ENCODE results near the gene HIKESHI.
"Not testable (repeated sequence)": the region's sequence is repeated elsewhere in the genome, so short reads cannot be mapped to it uniquely, and the experiment has no call there.

HIKESHI gene

GRCh38 chr11:86302092-86302793 lies at the start of gene HIKESHI:
Gene HIKESHI, plus strand, starts transcription at chr11:86302240. Its CDS starts 209 bp downstream, at chr11:86302449.
- peak; percentile 94 for DNase-seq

DNA sequence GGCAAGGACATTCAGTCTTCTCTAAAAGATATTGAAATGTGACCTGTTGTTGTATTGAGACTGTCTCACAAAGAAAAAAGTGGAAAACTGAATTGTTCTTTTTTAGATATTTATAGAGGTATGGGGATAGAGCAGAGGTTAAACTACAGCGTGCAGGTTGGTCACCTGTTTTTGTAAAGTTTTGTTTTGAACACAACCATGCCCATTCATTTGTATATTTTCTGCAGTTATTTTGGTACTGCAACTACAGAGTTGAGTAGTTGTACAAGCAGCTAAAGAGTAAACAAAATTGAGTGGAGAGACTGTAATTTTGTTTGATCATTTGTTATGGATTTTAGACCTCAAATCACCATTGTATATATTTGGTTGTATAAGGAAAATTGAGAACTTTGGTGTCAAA lies 46.1 kb upstream of the HIKESHI start:
- DNase-seq: no peak

GRCh38 chr11:86256608-86257007 lies 45.4 kb upstream of the HIKESHI start:
- no peak for DNase-seq

- DNase-seq: no peak
These were observed 44.6 kb upstream of the HIKESHI start for GRCh38 chr11:86257446-86257845.

- no peak for DNase-seq
These were observed 42.3 kb upstream of the HIKESHI start for GRCh38 chr11:86259730-86260129.

DNA sequence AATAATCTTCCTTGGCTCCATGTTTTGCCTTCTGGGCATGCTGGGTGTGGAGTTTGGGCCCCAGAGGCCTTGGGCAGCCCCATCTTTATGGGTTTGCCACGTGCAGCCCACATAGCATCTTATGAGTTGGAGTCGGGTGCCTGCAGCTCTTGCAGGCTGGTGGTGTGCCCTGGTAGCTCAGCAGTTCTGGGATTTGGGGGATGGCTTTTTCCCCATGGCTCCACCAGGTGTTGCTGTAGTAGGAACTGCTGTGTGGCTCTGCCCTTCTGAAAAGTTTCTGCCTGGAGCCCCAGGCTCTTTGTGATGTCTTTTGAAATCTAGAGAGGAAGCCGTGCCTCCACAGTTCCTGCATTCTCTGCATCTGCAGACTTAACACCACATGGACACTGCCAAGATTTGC lies 40.7 kb upstream of the HIKESHI start:
- no peak for DNase-seq

GRCh38 chr11:86262387-86262786 lies 39.7 kb upstream of the HIKESHI start:
- no peak for DNase-seq

GRCh38 chr11:86264649-86265048 lies 37.4 kb upstream of the HIKESHI start:
- DNase-seq: no peak

GRCh38 chr11:86265194-86265593 lies 36.8 kb upstream of the HIKESHI start:
- DNase-seq: no peak

GRCh38 chr11:86269645-86270044 lies 32.4 kb upstream of the HIKESHI start:
- DNase-seq: no peak

DNA sequence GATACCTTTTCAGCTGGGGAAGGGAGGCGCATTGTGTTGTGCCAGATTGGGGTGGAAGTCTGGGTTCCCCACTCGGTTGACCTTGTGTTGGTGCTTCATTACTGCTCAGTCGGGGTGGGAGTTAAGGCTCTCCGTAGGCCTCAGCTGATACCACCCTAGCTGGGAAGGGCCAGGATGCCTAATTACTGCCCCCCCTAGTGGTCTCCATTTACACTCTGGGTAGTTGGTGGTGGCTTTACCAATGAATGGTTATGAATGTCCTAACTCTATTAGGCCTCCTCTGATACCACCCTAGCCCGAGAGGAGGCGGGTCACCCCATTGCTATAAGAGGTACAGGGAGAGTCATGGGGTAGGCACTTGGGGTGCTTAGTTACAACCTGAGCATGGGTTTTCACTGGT lies 27.5 kb upstream of the HIKESHI start:
- no peak for DNase-seq

GRCh38 chr11:86274999-86275398 lies 27.0 kb upstream of the HIKESHI start:
- no peak for DNase-seq

GRCh38 chr11:86275493-86276370 lies 26.3 kb upstream of the HIKESHI start:
- no peak for DNase-seq

DNA sequence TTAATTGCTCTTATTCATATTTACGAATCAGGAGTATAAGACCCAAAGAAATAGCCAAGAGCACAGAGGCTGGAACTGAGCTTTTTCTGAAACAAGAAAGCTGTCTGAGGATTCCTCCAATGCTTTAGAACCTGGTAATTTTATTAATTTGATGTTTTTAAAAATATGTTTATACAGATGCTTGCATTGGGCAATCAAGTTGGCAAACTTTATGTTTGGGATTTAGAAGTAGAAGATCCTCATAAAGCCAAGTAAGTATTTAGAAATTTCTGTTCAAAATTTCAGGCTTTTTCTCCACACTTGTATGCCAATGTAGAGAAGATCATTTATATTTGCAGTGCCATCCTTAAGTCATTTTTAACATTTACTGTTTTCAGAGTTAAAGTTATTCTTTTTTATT lies 24.3 kb upstream of the HIKESHI start:
- DNase-seq: no peak

GRCh38 chr11:86278226-86278625 lies 23.8 kb upstream of the HIKESHI start:
- DNase-seq: no peak

GRCh38 chr11:86279747-86280146 lies 22.3 kb upstream of the HIKESHI start:
- DNase-seq: no peak

DNA sequence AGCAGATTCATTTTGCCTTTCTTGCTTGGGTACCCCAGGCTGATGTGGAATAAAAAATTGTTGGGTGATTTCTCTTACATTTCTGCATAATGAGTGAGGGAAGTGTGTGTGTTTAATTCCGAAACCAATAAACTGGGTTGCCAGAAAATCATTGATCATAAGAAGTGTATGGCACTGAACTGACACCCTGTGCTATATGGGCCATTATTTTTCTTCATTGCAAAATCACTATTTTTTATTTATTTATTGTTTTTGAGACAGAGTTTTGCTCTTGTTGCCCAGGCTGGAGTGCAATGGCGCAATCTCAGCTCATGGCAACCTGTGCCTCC lies 14.6 kb upstream of the HIKESHI start:
- DNase-seq: no peak

- no peak for DNase-seq
These were observed 13.1 kb upstream of the HIKESHI start for GRCh38 chr11:86288776-86289507.

GRCh38 chr11:86289508-86290280 lies 12.3 kb upstream of the HIKESHI start:
- DNase-seq: not testable (repeated sequence)

DNA sequence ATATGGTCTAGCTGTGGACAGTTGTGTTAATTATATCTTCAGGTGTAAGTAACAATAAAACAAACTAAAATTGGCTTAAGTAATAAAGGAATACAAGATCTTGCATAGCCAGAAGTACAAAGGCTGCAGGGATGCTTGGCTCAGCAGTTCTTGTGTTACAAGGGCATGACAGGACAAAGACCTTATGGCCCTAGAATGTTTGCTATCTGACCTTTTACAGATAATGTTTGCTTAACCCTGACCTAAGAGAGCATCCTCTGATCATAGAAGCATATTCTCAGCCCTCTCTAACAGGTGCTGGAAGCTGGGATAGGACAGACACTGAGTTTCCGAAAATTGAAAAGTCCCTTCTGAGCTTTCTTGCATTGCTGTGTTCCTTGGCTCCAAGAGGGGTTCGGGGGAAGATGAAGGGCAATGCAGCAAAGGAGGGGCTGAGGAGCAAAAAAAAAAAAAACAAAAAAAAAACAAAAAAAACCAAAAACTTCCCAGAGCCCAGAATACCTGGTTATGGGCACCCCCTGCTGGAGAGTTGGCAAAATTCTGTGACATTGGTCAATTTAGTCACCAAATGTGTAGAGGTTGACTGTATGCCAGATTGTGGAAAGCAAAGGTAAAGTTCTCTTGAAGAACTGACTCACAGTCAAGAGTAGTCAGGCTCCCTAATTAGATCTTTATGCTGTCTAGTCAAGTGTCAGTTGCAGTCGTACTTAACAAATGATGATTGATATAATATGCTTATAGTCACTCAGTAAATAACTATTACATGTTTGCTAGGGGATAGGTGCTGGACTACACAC lies 10.4 kb upstream of the HIKESHI start:
- no peak for DNase-seq

DNA sequence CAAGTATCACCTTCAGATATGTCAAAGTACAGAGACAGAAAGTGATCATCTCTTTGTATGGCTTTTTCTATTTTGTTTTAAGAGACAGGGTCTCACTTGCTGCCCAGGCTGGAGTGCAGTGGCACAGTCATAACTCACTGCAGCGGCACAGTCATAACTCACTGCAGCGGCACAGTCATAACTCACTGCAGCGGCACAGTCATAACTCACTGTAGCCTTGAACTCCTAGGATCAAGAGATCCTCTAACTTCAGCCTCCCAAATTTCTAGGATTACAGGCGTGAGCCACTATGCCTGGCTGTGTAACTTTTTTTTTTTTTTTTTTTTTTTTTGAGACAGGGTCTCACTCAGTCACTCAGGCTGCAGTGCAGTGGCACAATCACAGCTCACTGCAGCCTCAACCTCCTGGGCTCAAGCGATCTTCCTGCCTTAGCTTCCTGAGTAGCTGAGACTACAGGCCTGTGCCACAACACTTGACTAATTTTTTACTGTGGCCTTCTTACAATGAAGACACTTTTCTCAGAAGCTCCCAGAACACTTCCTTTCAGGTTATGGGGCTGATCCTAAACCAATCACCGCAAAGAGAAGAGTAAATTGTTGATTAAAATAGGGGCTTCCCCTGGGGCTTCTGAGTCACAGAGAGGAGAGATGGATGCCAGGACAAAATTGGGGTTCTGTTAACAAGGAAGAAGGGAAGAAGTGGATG lies 9.0 kb upstream of the HIKESHI start:
- DNase-seq: no peak
